HG03558 (cell line): Measurements from ENCODE around the gene REC8.
A peak's percentile ranks its signal among the peaks of the same experiment; 100 is the strongest.

ENCODE experiments used
- ATAC-seq: cut with Tn5 transposase; IDR thresholded peaks from one replicate; pipeline ENCODE4 v1.9.1; 2021; ENCODE audit warnings: moderate number of reproducible peaks; ENCODE audit not compliant: unreplicated experiment; ENCODE audit errors: extremely low read depth

The REC8 gene

GRCh38 chr14:24155100-24155499 lies 16.8 kb upstream of the REC8 start:
- no peak for ATAC-seq

- ATAC-seq, result no peak
Measured at GRCh38 chr14:24156840-24157239, 15.0 kb upstream of the REC8 start.

GRCh38 chr14:24157331-24157730 lies 14.5 kb upstream of the REC8 start:
- no peak for ATAC-seq

- ATAC-seq, result no peak
Measured at GRCh38 chr14:24159777-24160498, 11.9 kb upstream of the REC8 start.

- no peak for ATAC-seq
Measured at GRCh38 chr14:24160499-24160849, 11.4 kb upstream of the REC8 start.

- peak; percentile 58 for ATAC-seq
Measured at GRCh38 chr14:24160850-24161804, 10.8 kb upstream of the REC8 start, which contains the start of gene IRF9. TSS of gene IRF9 (plus strand) at chr14:24161265. CDS start at chr14:24162145, 880 bp downstream.

- ATAC-seq, result no peak
Measured at GRCh38 chr14:24162093-24162492, 9.8 kb upstream of the REC8 start.

GRCh38 chr14:24164518-24164991 lies 7.3 kb upstream of the REC8 start:
- no peak for ATAC-seq

- no peak for ATAC-seq
Measured at GRCh38 chr14:24165785-24166184, 6.1 kb upstream of the REC8 start.

GRCh38 chr14:24167469-24168114 lies 4.3 kb upstream of the REC8 start:
- no peak for ATAC-seq

GRCh38 chr14:24172261-24172860 lies 481 bp downstream of the REC8 start:
- no peak for ATAC-seq

GRCh38 chr14:24172871-24173281 lies 996 bp downstream of the REC8 start:
- ATAC-seq, result no peak

- ATAC-seq, result no peak
Measured at GRCh38 chr14:24176599-24176998, 4.7 kb downstream of the REC8 start.

- no peak for ATAC-seq
Measured at GRCh38 chr14:24177041-24177825, 5.4 kb downstream of the REC8 start.

GRCh38 chr14:24177891-24178290 lies 6.0 kb downstream of the REC8 start:
- no peak for ATAC-seq

GRCh38 chr14:24178399-24179178 lies 6.7 kb downstream of the REC8 start:
- ATAC-seq, result no peak

- ATAC-seq, result no peak
Measured at GRCh38 chr14:24179294-24179960, 7.5 kb downstream of the REC8 start.
